ENCODE measurements around the gene DNAH14.
A peak's percentile ranks its signal among the peaks of the same experiment; 100 is the strongest.
"Not testable (repeated sequence)": the region's sequence is repeated elsewhere in the genome, so short reads cannot be mapped to it uniquely, and the experiment has no call there.

The DNAH14 gene

DNA sequence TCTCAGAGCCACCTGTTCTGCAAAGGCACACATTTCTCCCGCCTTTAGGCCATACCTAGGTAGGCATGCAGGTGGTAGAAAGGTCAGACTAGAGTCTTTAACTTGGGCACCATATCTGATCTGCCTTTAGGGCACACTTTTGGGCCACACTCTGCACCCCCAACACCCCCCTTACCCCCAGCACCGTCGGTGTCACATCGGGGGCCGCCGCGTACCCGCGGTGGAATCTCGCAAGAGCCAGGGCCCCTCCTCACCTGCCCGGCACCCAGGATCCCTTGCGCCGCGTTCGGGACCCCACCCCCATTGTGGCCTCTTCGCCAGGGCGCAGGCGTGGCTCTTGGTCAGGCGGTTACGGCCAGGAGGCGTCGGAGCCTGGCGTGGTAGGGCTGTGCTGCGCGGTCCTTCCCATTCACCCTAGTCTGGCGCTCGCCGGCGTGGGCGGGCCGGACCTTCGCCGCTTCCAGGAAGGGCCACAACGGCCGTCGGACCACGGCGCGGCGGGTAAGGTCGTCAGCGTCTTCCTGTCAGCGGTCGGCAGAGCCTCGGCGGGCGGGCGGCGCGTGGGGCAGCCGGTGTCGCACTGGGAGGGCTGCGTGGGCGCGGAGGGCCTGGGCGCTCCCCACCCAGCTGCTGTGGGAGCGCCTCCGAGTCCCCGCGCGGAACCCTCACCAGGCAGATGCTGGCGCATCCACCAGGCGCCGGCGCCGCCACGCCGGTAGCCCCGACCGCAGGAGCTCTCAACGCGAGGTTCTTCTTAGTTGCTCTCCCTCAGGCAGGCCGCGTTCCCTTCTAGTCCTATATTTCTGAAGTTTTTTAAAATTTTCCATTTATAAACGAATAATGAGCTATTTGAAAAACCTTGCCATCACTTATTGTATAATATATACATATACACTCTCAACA is at the start of gene DNAH14:
Gene DNAH14 (plus strand): TSS at position 341 of the 903 bp plus-strand sequence. CDS start 23,028 bp downstream, outside the sequence.
- DNase-seq: peak; percentile 86

DNA sequence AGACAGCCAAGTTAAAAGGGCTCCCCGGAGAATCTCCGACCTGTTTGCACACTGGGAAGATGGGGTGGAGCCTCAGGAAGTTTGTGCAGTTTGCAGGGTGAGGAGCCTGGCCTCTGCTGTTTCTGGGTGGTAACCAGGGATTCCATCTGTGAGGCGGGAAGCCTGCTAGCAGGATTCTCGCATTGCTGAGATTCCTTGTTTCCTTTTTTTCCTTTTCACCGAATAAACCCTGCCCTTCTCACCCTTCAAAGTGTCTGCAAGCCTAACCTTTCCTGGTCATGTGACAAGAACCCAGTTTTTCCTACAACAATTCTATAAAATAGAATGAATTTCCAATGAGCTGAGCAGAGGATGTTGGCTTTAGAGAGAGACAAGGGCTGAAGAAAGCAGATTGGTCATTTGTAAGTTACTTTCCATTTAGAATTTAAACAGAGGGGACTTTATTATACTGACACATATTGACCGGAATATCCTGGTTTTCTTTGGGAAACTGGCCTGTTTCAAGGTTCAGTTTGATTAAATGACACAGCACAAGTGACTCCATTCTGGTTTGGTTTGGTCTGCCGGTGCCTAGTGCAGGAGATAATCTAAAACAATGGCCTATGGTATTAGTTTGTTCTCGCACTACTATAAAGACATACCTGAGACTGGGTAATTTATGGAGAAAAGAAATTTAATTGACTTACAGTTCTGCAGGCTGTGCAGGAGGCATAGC is 48.7 kb upstream of the DNAH14 start:
- no peak for DNase-seq

DNA sequence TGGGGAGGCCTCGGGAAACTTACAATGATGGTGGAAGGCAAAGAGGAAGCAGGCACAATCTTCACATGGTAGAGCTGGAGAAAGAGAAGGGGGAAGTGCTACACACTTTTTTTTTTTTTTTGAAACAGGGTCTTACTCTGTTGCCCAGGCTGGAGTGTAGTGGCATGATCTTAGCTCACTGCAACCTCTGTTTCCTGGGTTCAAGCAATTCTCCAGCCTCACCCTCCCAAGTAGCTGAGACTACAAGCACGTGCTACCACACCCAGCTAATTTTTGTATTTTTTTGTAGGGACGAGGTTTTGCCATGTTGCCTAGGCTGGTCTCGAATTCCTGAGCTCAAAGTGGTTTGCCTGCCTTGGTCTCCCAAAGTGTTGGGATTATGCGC is 48.2 kb upstream of the DNAH14 start:
- not testable (repeated sequence) for DNase-seq

DNA sequence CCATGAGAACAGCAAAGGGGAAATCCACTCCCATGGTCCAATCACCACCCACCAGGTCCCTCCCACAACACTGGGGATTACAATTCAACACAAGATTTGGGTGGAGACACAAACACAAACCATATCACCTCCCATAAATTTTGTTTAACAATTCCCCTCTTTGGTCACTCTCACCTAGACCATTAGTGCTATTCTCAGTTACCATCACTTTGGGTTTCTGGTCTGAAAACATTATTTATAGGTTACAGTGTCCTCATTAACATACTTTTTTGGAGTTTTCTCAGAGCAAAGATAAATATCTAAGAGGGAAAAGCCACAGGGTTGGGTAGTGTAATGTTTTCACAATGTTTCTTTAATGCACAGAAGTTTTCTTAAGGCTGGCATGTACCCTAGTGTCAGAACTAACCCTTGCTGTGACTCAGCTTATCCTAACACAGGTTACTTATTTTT is 47.7 kb upstream of the DNAH14 start:
- DNase-seq: no peak

DNA sequence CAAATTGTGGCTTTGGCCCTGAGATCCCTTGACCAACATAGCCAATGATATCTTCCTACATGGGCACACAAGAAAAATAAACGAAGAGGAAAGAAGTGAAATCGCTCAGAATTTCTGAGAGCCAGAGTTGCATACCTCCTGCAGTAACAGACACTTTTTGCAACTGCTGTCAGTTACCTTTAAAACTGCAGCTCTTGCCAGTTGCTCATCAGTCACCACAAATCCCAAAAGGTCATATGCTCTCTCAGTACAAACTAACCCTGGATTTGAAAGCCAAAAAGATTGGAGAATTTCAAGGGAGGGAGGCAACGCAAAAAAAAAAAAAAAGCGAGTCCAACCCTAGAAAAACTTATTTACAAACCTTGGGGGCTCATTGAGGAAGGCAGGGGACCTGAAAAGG is 47.2 kb upstream of the DNAH14 start:
- DNase-seq: no peak

DNA sequence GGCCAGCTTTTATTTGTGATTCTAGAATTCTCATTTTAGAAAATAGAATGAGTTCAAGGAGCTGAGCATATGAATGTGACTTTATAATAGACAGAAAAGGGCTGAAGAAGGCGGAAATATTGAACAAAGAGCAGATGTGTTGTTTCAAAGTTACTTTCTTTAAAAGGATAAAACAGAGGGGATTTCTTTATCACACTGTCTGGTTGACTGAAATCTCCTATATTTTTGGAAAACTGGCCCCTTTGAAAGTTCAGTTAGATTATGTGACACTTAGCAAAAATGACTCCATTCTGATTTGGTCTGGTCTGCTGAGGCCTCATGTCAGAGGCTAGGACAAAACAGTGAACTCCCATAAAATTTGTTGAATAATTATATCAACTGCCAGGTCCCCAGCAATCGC is 46.4 kb upstream of the DNAH14 start:
- DNase-seq: no peak

DNA sequence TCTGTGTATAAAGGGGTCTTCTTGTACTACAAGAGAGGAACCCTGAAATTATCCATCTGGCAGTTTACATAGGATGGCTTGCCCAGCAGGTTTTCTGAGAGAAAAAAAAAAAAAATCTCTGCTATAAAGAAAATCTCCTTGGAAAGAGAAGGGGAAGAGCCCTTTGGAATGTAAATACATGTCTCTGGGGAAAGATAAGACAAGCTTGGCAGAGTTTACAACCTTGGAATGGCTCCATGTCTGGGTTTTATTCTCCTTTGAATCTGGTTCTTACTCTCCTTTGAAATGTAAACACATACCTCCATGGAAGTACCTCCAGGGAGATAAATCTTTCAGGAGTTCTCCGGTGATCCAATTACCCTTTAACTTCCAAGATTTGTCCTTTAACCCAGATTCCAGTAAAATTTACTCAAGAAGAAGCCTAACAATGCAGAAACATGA is 45.1 kb upstream of the DNAH14 start:
- no peak for DNase-seq

DNA sequence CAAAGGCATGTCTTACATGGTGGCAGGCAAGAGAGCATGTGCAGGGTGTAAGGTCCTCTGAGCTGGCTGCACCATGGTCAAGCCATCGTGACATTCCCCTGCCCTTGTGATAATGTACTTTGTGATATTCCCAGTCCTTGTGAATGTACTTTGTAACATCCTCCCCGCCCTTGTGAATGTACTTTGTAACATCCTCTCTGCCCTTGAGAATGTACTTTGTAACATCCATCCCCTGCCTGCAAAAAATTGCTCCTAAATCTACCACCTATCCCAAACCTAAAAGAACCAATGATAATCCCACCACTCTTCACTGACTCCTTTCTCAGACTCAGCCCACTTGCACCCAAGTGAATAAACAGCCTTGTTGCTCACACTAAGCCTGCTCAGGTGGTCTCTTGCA is 44.1 kb upstream of the DNAH14 start:
- not testable (repeated sequence) for DNase-seq

DNA sequence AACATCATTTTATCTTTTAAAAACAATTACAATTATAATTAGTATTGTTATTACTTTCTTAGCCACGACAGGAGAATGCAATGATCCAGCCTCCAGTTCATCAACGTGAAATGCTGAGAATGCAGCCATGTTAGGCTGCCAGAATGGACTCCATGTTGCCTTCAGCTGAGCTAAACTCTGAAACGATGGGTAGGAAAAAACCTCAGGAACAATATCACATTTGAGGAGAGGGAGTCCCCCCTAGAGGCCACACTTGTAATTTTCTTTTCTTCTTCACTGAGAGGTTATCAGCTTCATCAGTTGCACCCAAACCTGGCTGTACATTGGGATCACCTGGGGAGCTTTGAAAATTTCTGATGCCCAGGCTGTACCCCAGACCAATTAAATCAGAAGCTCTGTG is 34.6 kb upstream of the DNAH14 start:
- DNase-seq: no peak

DNA sequence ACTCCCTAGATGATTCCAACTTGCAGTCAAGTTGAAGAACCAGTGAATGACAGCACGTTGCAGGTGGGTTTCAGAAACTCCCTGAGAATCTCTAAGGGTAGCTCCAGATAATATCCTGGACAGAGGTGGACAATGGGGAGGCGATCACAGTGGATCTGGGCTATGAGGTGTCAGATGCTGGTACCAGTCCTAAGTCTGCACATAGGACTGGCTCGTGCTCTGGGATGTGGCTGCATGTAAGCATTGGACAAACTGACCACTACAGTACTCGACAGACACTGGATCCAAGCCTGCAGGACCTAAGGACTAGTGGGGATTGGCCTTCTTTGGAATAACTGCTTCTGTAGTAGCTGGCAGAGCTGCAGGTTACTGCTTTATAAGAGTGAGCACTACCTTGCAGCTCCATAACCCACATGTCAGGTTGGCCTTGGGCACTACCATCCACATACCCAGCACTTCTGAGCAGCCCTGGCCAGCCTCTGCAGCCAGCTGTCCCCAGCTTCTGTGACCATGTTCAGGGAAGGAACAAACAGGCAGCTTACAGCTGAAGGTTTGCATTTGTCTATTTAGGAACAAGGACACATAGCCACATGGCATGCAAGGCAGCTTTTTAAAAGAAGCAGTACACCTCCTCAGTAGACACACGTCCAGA is 33.2 kb upstream of the DNAH14 start:
- no peak for DNase-seq

DNA sequence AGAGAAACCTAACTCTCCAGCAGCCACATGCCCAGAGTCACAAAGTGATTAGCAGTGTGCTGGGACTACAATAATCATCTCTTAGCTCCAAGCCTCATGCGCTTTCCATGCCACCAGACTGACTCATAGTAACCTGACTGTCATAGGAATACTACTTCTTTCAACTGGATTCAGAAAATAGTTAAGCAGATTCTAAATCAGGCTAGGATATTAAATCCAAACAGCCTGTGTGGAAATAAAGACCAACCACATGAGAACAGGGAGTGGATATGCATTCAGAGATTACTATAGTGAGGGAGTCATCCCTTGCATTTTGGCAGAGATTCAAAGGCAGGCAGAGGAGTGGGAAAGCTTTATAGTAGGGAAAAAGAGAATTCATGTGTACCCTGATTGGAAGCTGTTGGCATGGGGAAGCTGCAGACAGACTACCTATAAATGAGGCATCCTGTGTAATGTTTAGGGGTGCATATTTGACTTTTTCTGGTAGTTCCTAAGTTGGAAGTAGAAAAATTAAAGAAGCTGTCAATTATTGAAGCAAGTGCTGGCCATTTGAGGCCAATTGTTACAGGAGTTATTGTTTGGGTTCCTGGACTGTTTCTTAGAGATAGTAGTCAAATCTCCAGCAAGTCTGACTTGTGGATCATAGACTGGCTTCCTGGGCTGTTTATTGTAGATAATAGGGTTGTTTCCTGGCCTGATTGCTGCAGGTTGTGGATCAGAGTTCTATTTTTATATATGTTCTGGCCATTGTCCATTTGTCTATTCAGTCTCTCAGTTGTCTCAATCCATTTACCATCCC is 31.7 kb upstream of the DNAH14 start:
- DNase-seq: no peak

DNA sequence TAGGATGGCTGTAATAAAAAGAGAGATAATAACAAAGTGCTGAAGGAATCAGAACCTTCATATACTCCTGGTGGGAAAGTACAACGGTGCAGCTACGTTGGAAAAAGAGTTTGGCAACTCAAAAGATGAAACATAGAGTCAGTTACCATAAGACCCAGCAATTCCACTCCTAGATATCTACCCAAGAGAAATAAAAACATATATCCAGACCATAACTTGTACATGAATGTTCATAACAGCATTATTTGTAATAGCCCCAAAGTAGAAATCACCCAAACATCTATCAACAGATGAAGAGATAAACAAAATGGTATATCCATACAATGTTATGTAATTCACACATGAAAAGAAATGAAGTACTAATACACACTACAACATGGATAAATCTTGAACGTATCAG is 30.5 kb upstream of the DNAH14 start:
- no peak for DNase-seq

DNA sequence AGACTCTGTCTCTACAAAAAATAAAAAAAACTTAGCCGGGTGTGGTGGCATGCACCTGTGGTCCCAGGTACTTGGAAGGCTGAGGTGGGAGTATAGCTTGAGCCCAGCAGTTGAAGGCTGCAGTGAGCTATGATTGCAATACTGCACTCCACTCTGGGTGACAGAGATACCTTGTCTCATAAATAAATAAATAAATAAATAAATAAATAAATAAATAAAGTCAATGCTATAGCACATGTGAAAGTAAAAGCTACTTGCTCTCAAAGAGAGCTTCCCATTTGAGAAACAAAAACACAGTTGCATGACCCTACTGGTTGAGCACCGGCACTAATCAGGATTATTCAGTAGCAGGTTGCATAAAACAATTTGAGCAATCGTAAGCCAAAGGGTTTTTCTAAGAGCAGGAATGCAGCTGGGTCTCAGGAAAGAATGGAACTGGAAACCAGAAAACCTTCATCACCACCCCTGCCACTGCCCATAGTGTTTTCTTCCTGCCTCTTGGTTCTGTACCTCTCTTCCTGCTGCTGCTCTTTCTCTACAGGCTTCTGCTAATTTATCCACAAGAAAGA is 29.3 kb upstream of the DNAH14 start:
- DNase-seq: no peak

DNA sequence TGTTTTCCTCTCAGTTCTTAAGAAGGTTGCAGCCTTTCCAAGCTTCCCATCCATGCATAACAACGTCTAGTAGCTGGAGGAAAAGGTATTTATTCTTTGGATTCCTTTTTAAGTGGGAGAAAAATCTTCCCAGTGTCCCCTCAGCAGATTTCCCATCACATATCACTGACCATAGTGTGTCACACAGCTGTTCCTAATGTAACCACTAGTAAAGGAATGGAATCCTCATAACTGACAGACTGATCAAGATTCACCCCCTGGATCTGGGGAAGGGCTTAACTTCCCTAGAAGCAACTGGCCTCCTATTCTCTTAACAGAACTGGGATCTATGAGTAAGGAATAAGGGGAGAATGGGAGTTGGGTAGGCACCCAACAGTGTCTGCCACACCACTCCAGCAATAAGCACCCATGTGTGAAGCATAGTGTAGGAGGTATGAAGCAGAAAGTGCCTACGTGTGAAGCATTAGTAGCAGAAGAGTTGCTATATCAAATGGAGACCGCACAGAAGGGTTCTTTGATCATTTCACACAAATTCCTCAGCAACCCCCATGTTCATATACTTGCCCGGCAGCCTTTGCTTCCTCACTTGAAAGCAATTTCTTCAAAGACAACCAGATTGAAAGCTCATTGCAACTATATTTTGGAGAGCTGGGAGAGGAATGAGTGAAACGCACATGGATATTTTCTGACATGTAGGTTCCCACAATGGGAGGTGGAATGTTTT is 28.2 kb upstream of the DNAH14 start:
- DNase-seq: no peak

DNA sequence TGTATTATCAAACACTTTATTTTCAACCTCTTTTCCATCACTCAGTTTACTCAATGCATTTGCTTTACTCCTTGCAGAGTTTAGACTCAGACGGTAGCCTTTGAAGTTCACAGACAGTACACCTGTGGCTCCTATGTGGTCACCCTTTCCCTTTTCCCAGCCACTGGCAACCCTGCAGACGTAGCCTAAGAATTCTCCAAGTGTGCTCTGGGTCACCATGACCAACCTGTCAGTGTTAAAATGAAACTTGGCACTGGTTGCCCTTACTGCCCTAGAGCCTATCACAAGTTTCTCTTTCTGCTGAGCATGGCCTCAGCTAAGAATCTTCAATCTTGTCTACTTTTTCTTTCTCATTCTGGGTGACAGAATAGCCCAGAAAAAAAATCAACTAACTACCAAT is 25.5 kb upstream of the DNAH14 start:
- DNase-seq: no peak

DNA sequence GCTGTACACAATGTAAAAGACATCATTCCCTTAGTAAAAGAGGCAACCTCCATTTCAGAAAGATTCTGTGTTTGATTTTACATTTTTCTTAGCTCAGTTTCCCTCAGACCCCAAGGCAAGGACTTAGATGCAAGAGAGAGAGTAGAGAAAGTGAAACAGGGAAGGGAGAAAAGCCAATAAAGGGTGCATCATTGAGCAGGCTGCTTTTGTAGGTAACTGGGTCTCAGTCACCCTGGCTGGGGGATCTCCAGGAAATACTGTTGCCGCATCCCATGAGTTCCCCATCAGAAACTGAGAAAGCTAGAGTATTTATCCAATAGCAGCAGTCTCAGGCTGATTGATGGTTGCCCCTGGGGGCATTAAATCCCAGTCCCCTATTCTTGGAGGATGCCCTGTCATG is 23.1 kb upstream of the DNAH14 start:
- DNase-seq: no peak

DNA sequence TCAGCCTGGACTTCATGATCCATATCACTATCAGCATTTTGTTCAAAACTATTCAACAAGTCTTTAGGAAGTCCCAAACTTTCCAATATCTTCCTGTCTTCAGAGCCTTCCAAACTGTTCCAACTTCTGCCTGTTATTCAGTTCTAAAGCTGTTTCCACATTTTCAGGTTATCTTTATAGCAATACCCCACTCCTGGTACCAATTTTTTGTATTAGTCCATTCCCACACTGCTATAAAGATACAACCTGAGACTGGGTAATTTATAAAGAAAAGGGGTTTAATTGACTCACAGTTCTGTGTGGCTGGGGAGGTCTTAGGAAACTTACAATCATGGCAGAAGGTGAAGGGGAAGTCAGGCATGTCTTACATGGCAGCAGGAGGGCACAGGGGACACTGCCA is 18.3 kb upstream of the DNAH14 start:
- DNase-seq: no peak

DNA sequence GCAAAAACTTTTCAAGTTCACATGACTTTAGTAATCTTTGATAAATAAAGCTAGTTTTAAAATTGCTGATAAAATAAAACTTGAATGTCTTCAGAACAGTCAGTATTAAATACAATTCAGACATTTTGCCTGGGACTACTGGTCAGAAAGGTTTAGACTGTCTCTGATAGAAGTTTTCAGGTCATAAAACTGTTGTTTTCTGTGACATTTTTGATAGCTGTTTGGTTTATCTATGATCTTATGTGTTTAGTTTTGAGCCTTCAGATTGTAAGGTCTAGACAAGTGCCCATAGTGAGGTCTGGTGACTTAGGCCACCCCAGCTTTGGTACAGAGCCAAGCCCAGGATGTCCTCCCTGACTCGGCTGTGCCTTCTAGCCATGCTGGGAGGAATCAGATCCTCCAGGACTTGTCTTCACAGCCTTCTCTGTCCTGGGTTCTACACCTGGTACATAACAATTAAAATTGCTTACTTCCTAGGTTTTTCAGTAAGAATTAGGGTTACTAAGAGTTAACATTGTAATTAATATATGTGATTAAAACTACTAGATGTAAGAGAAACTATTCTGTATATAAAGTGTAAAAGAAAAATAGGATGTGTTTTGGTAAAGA is 15.1 kb upstream of the DNAH14 start:
- no peak for DNase-seq

DNA sequence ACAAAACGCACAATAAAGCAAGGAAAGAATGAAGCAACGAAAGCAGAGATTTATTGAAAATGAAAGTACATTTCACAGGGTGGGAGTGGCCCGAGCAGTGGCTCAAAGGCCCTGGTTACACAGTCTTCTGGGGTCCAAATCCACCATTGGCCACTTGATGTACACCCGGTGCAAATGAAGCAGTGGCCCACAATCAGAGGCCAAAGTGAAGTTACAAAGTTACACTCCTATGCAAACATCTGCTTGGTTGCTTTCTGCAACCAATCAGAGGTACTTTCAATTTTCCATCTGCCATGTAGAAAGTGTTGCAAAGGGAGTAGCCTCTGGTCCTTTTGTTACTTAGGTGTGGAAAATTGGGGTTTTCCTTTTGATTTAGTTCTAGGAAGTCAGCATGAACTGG is 10.0 kb upstream of the DNAH14 start:
- no peak for DNase-seq

DNA sequence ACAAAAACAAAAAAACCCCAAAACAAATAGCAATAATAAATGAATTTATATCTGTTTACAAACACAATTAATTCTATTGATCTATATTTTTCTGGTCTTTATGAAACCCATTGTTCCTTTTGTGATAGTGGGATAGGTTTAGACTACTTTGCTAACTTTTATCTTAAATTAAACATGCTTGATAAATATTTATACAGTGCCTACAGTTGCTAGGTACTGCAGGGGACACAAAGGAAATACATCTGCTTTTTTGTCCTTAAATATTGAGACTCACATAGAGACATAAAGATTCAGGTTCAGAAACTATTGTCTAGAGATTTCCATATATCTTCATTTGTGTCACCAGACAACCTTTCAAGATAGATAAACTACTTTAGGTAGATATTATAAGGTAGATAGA is 8.5 kb upstream of the DNAH14 start:
- no peak for DNase-seq

DNA sequence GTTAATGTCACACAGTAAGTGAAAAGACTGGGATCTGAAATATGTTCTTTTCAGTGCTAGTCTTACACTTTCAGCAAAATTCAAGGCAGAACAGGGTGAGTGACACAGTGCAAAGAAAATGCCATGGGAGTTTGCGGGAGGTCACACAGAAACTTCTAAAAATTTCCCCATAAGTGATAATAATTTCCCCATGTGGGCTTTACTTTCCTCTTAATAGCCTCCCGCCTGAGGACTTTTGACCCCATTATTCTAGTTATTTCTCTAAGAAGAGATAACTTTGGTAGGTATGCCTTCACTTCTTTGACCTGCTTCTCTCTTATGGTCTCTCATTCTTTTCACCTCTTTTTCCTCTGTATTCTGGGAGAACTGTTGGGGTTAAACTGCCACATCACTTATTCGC is 8.1 kb upstream of the DNAH14 start:
- no peak for DNase-seq
